GM10266 (cell line): ENCODE data around the gene TBC1D1.

ENCODE experiments used
- DNase-seq: peaks from one replicate; pipeline ENCODE4 v3.0.0; 2012; ENCODE audit errors: extremely low spot score
- CTCF ChIP-seq: IDR thresholded peaks from 2 replicates; pipeline ENCODE4 v1.5.1; 2012; ENCODE audit warnings: mild to moderate bottlenecking, low read depth; ENCODE audit not compliant: control insufficient read depth, insufficient read depth; ENCODE audit errors: missing control alignments

Gene TBC1D1

GRCh38 chr4:38102957-38103588 is 212.2 kb downstream of the TBC1D1 start:
- DNase-seq = no peak
- no peak for TF ChIP-seq CTCF

GRCh38 chr4:38105475-38106220 is 214.8 kb downstream of the TBC1D1 start:
- DNase-seq = no peak
- TF ChIP-seq CTCF = no peak

GRCh38 chr4:38106311-38106710 is 215.4 kb downstream of the TBC1D1 start:
- no peak for DNase-seq
- TF ChIP-seq CTCF = no peak

- no peak for DNase-seq
- no peak for TF ChIP-seq CTCF
These were observed 216.1 kb downstream of the TBC1D1 start for GRCh38 chr4:38106886-38107514.

GRCh38 chr4:38107818-38108217 is 216.9 kb downstream of the TBC1D1 start:
- TF ChIP-seq CTCF = no peak
- no peak for DNase-seq

GRCh38 chr4:38109370-38109769 is 218.5 kb downstream of the TBC1D1 start:
- no peak for TF ChIP-seq CTCF
- DNase-seq = no peak

- no peak for TF ChIP-seq CTCF
These were observed 219.0 kb downstream of the TBC1D1 start for GRCh38 chr4:38109896-38110295.

More at GRCh38 chr4:38109896-38110295, 219.0 kb downstream of the TBC1D1 start:
- no peak for DNase-seq
